ENCODE results near the gene USP14. TPM values are rescaled to one million over a fixed set of nuclear protein-coding genes. Genes with fewer than 3 reads are reported as not detected.
"Not testable (repeated sequence)": the region's sequence is repeated elsewhere in the genome, so short reads cannot be mapped to it uniquely, and the experiment has no call there.

The USP14 gene
- total and polyA plus RNA-seq, 2 experiments from 2014 or later = 18.4 to 59.5 TPM

- Histone ChIP-seq H3K27me3 (no peaks in the 10 kb centered on the region), H3K9me3 (ENCODE audit: low read depth) (no peaks in the 10 kb centered on the region), H3K36me3 (no peaks in the 10 kb centered on the region), H3K4me1 (ENCODE audit: low read depth) (no peaks in the 10 kb centered on the region), H3K4me3 (no peak overlapping the region), H3K27ac (no peak overlapping the region)
- no peak for TF ChIP-seq CTCF (IDR thresholded peaks at IDR 0.05; ENCODE audit: low read depth, low read length)
- no peak for DNase-seq (ENCODE audit: low read depth in 1 of 2, low spot score in 1 of 2)
Observed at GRCh38 chr18:135045-135444, 23.3 kb upstream of the USP14 start.

- Histone ChIP-seq H3K9me3 (ENCODE audit: low read depth) (no peaks in the 10 kb centered on the region), H3K27ac (no peak overlapping the region), H3K27me3 (no peaks in the 10 kb centered on the region), H3K4me1 (ENCODE audit: low read depth) (no peaks in the 10 kb centered on the region), H3K4me3 (no peak overlapping the region), H3K36me3 (no peaks in the 10 kb centered on the region)
- no peak for DNase-seq (ENCODE audit: low read depth in 1 of 2, low spot score in 1 of 2)
- TF ChIP-seq CTCF (IDR thresholded peaks at IDR 0.05; ENCODE audit: low read depth, low read length) = no peak
Observed at GRCh38 chr18:136433-136832, 21.9 kb upstream of the USP14 start.

GRCh38 chr18:137327-137726 is 21.0 kb upstream of the USP14 start:
- Histone ChIP-seq H3K9me3 (ENCODE audit: low read depth) (no peaks in the 10 kb centered on the region), H3K4me3 (no peak overlapping the region), H3K4me1 (ENCODE audit: low read depth) (no peaks in the 10 kb centered on the region), H3K36me3 (no peaks in the 10 kb centered on the region), H3K27me3 (no peaks in the 10 kb centered on the region), H3K27ac (no peak overlapping the region)
- no peak for TF ChIP-seq CTCF (IDR thresholded peaks at IDR 0.05; ENCODE audit: low read depth, low read length)
- no peak for DNase-seq (ENCODE audit: low read depth in 1 of 2, low spot score in 1 of 2)

- no peaks in the 10 kb centered on the region for H3K36me3 ChIP-seq
- no peak overlapping the region for H3K4me3 ChIP-seq
- no peak for TF ChIP-seq CTCF (IDR thresholded peaks at IDR 0.05; ENCODE audit: low read depth, low read length)
- H3K27me3 ChIP-seq = no peaks in the 10 kb centered on the region
- no peaks in the 10 kb centered on the region for H3K4me1 ChIP-seq (ENCODE audit: low read depth)
- H3K27ac ChIP-seq = no peak overlapping the region
- no peak for DNase-seq (ENCODE audit: low read depth in 1 of 2, low spot score in 1 of 2)
- no peaks in the 10 kb centered on the region for H3K9me3 ChIP-seq (ENCODE audit: low read depth)
Observed at GRCh38 chr18:140670-141266, 17.6 kb upstream of the USP14 start.

GRCh38 chr18:142624-143296 is 15.6 kb upstream of the USP14 start:
- H3K36me3 ChIP-seq; H3K4me1 ChIP-seq (ENCODE audit: low read depth); DNase-seq (ENCODE audit: low read depth in 1 of 2, low spot score in 1 of 2); H3K9me3 ChIP-seq (ENCODE audit: low read depth); H3K27me3 ChIP-seq; H3K27ac ChIP-seq; H3K4me3 ChIP-seq: not testable (repeated sequence)

GRCh38 chr18:148841-149240 is 9.5 kb upstream of the USP14 start:
- Histone ChIP-seq H3K9me3 (ENCODE audit: low read depth) (no peaks in the 10 kb centered on the region), H3K4me3 (no peak overlapping the region), H3K4me1 (ENCODE audit: low read depth) (no peaks in the 10 kb centered on the region), H3K27me3 (no peaks in the 10 kb centered on the region), H3K27ac (no peak overlapping the region), H3K36me3 (no peaks in the 10 kb centered on the region)
- TF ChIP-seq CTCF (IDR thresholded peaks at IDR 0.05; ENCODE audit: low read depth, low read length) = no peak
- no peak for DNase-seq (ENCODE audit: low read depth in 1 of 2, low spot score in 1 of 2)
